ENCODE measurements around the gene GDF2. TPM values are rescaled to one million over a fixed set of nuclear protein-coding genes. Genes with fewer than 3 reads are reported as not detected.

GDF2 gene
- total RNA-seq, 2 donors from 2014 or later, result not detected

- no peak overlapping the region for H3K27ac ChIP-seq
- no peak for ATAC-seq (ENCODE audit: insufficient number of reproducible peaks, low FRiP score, low read depth)
- H3K36me3 ChIP-seq, result no peaks in the 10 kb centered on the region
- peaks cover 0 to 11% of the 10 kb centered on the region in 2 donors for H3K4me1 ChIP-seq (ENCODE audit: control insufficient read depth in 1 of 2, low read depth in 2 of 2)
- H3K9me3 ChIP-seq, result no peaks in the 10 kb centered on the region
- TF ChIP-seq CTCF (IDR thresholded peaks at IDR 0.05), result no peak
- H3K4me3 ChIP-seq, result no peak overlapping the region
- DNase-seq (ENCODE audit: low spot score), result no peak
- no peaks in the 10 kb centered on the region for H3K27me3 ChIP-seq (replicated peaks; ENCODE audit: insufficient read depth)
These were observed 47.9 kb downstream of the GDF2 start for GRCh38 chr10:47370015-47370767.

GRCh38 chr10:47370878-47371277 is 48.6 kb downstream of the GDF2 start:
- ATAC-seq (ENCODE audit: insufficient number of reproducible peaks, low FRiP score, low read depth) (no peak), DNase-seq (ENCODE audit: low spot score) (no peak)
- H3K36me3 ChIP-seq, result no peaks in the 10 kb centered on the region
- TF ChIP-seq CTCF (IDR thresholded peaks at IDR 0.05), result no peak
- H3K4me3 ChIP-seq, result no peak overlapping the region
- no peak overlapping the region for H3K27ac ChIP-seq
- peaks cover 0 to 13% of the 10 kb centered on the region in 2 donors for H3K4me1 ChIP-seq (ENCODE audit: control insufficient read depth in 1 of 2, low read depth in 2 of 2)
- H3K9me3 ChIP-seq, result no peaks in the 10 kb centered on the region
- no peaks in the 10 kb centered on the region for H3K27me3 ChIP-seq (replicated peaks; ENCODE audit: insufficient read depth)

- Histone ChIP-seq H3K36me3 (no peaks in the 10 kb centered on the region), H3K4me1 (ENCODE audit: control insufficient read depth in 1 of 2, low read depth in 2 of 2) (peaks cover 0 to 13% of the 10 kb centered on the region in 2 donors), H3K4me3 (no peak overlapping the region), H3K27ac (no peak overlapping the region), H3K27me3 (replicated peaks; ENCODE audit: insufficient read depth) (no peaks in the 10 kb centered on the region), H3K9me3 (no peaks in the 10 kb centered on the region)
- DNase-seq (ENCODE audit: low spot score) (no peak), ATAC-seq (ENCODE audit: insufficient number of reproducible peaks, low FRiP score, low read depth) (no peak)
- no peak for TF ChIP-seq CTCF (IDR thresholded peaks at IDR 0.05)
These were observed 49.6 kb downstream of the GDF2 start for GRCh38 chr10:47371629-47372485.

GRCh38 chr10:47372726-47373125 is 50.5 kb downstream of the GDF2 start:
- ATAC-seq (ENCODE audit: insufficient number of reproducible peaks, low FRiP score, low read depth) (no peak), DNase-seq (ENCODE audit: low spot score) (no peak)
- Histone ChIP-seq H3K4me3 (no peak overlapping the region), H3K27ac (no peak overlapping the region), H3K36me3 (no peaks in the 10 kb centered on the region), H3K9me3 (no peaks in the 10 kb centered on the region), H3K4me1 (ENCODE audit: control insufficient read depth in 1 of 2, low read depth in 2 of 2) (peaks cover 0 to 13% of the 10 kb centered on the region in 2 donors), H3K27me3 (replicated peaks; ENCODE audit: insufficient read depth) (no peaks in the 10 kb centered on the region)
- TF ChIP-seq CTCF (IDR thresholded peaks at IDR 0.05), result no peak

Data from thoracic aorta (tissue), 2 donors.